ENCODE results near the gene CBS. TPM values are rescaled to one million over a fixed set of nuclear protein-coding genes. Genes with fewer than 3 reads are reported as not detected.
"Not testable (repeated sequence)": the region's sequence is repeated elsewhere in the genome, so short reads cannot be mapped to it uniquely, and the experiment has no call there.

CBS gene
- total and polyA plus RNA-seq, 2 donors (not counting 1 experiment from before 2014, with no cell fraction given) = 0.15 to 2.0 TPM

- DNase-seq; H3K27me3 Mint-ChIP-seq; H3K4me1 ChIP-seq (ENCODE audit: control insufficient read depth in 2 of 2, insufficient read depth in 2 of 2, low read length in 2 of 2); H3K9ac ChIP-seq (ENCODE audit: low read length); H3K4me2 ChIP-seq (replicated peaks; ENCODE audit: low read depth, low read length, poor library complexity, severe bottlenecking); H3K9me3 ChIP-seq (ENCODE audit: control extremely low read depth in 1 of 3, control insufficient read depth in 2 of 3, insufficient read depth in 1 of 3, low read length in 2 of 3); H3K9me3 Mint-ChIP-seq (ENCODE audit: insufficient read depth); H3K79me2 ChIP-seq (ENCODE audit: control insufficient read depth, insufficient read depth, low read length); H2AFZ ChIP-seq (ENCODE audit: insufficient read depth, low read depth, low read length, poor library complexity, severe bottlenecking); H4K20me1 ChIP-seq (ENCODE audit: control insufficient read depth, insufficient read depth, low read length, poor library complexity, severe bottlenecking); H3K27me3 ChIP-seq (replicated peaks in 1 of 4; ENCODE audit: control extremely low read depth in 1 of 4, control insufficient read depth in 3 of 4, insufficient read depth in 4 of 4, low read length in 3 of 4); ATAC-seq (ENCODE audit: low read depth); H3K27ac ChIP-seq (ENCODE audit: low read length in 2 of 2); H3K4me3 ChIP-seq (ENCODE audit: control extremely low read depth in 1 of 5, extremely low read depth in 1 of 5, insufficient read depth in 1 of 5, low read depth in 2 of 5, low read length in 4 of 5); H3K27ac Mint-ChIP-seq; CTCF ChIA-PET; H3K4me1 Mint-ChIP-seq; H3K36me3 ChIP-seq (replicated peaks in 1 of 2; ENCODE audit: control extremely low read depth in 1 of 2, control insufficient read depth in 1 of 2, extremely low read depth in 1 of 2, insufficient read depth in 2 of 2, low read length in 1 of 2); intact Hi-C loops (cut with micrococcal nuclease); POLR2A ChIA-PET; H3K4me3 Mint-ChIP-seq: not testable (repeated sequence)
- no CpG with 5 or more reads among the region's 17 CpGs for WGBS (ENCODE audit: insufficient coverage)
Measured at GRCh38 chr21:43108177-43108576, 32.5 kb upstream of the CBS start.

- ATAC-seq (ENCODE audit: low read depth); CTCF ChIA-PET: not testable (repeated sequence)
Measured at GRCh38 chr21:43107794-43108137, 32.1 kb upstream of the CBS start.

GRCh38 chr21:43106965-43107793 lies 31.5 kb upstream of the CBS start, which contains the start of gene U2AF1:
U2AF1 (minus strand) TSS chr21:43107570; CDS start chr21:43107494, 76 bp downstream.
- H4K20me1 ChIP-seq (ENCODE audit: control insufficient read depth, insufficient read depth, low read length, poor library complexity, severe bottlenecking); H3K27me3 Mint-ChIP-seq; H3K4me1 ChIP-seq (ENCODE audit: control insufficient read depth in 2 of 2, insufficient read depth in 2 of 2, low read length in 2 of 2); H2AFZ ChIP-seq (ENCODE audit: insufficient read depth, low read depth, low read length, poor library complexity, severe bottlenecking); H3K4me1 Mint-ChIP-seq; H3K9me3 Mint-ChIP-seq (ENCODE audit: insufficient read depth); H3K36me3 ChIP-seq (replicated peaks in 1 of 2; ENCODE audit: control extremely low read depth in 1 of 2, control insufficient read depth in 1 of 2, extremely low read depth in 1 of 2, insufficient read depth in 2 of 2, low read length in 1 of 2); POLR2A ChIA-PET; H3K79me2 ChIP-seq (ENCODE audit: control insufficient read depth, insufficient read depth, low read length); CTCF ChIA-PET; H3K9me3 ChIP-seq (ENCODE audit: control extremely low read depth in 1 of 3, control insufficient read depth in 2 of 3, insufficient read depth in 1 of 3, low read length in 2 of 3); H3K27ac Mint-ChIP-seq; H3K4me2 ChIP-seq (replicated peaks; ENCODE audit: low read depth, low read length, poor library complexity, severe bottlenecking); H3K27me3 ChIP-seq (replicated peaks in 1 of 4; ENCODE audit: control extremely low read depth in 1 of 4, control insufficient read depth in 3 of 4, insufficient read depth in 4 of 4, low read length in 3 of 4); intact Hi-C loops (cut with micrococcal nuclease): not testable (repeated sequence)
- H3K9ac ChIP-seq (ENCODE audit: low read length) = peak within 1 kb of the TSS; percentile 58
- ATAC-seq (ENCODE audit: low read depth) = peak; percentile 92
- DNase-seq = peak; percentile 44
- peak within 1 kb of the TSS; percentile 30 to 64 for H3K27ac ChIP-seq (ENCODE audit: low read length in 2 of 2)
- H3K4me3 ChIP-seq (ENCODE audit: control extremely low read depth in 1 of 5, extremely low read depth in 1 of 5, insufficient read depth in 1 of 5, low read depth in 2 of 5, low read length in 4 of 5) = peak within 1 kb of the TSS in 4 of 5 experiments; percentile 48 to 63 (median 53)
- 0% methylated on average over 31 of the region's 107 CpGs for WGBS (ENCODE audit: insufficient coverage)
- peak within 1 kb of the TSS; percentile 54 for H3K4me3 Mint-ChIP-seq

More at GRCh38 chr21:43107794-43108137, 32.1 kb upstream of the CBS start:
- H3K4me1 Mint-ChIP-seq; H3K79me2 ChIP-seq (ENCODE audit: control insufficient read depth, insufficient read depth, low read length); H2AFZ ChIP-seq (ENCODE audit: insufficient read depth, low read depth, low read length, poor library complexity, severe bottlenecking); H3K27me3 ChIP-seq (replicated peaks in 1 of 4; ENCODE audit: control extremely low read depth in 1 of 4, control insufficient read depth in 3 of 4, insufficient read depth in 4 of 4, low read length in 3 of 4); H3K27ac ChIP-seq (ENCODE audit: low read length in 2 of 2); H3K4me3 ChIP-seq (ENCODE audit: control extremely low read depth in 1 of 5, extremely low read depth in 1 of 5, insufficient read depth in 1 of 5, low read depth in 2 of 5, low read length in 4 of 5); H3K4me1 ChIP-seq (ENCODE audit: control insufficient read depth in 2 of 2, insufficient read depth in 2 of 2, low read length in 2 of 2); intact Hi-C loops (cut with micrococcal nuclease); H3K9me3 Mint-ChIP-seq (ENCODE audit: insufficient read depth); H3K9me3 ChIP-seq (ENCODE audit: control extremely low read depth in 1 of 3, control insufficient read depth in 2 of 3, insufficient read depth in 1 of 3, low read length in 2 of 3); H4K20me1 ChIP-seq (ENCODE audit: control insufficient read depth, insufficient read depth, low read length, poor library complexity, severe bottlenecking); H3K9ac ChIP-seq (ENCODE audit: low read length); H3K36me3 ChIP-seq (replicated peaks in 1 of 2; ENCODE audit: control extremely low read depth in 1 of 2, control insufficient read depth in 1 of 2, extremely low read depth in 1 of 2, insufficient read depth in 2 of 2, low read length in 1 of 2); DNase-seq; POLR2A ChIA-PET; H3K27me3 Mint-ChIP-seq; H3K27ac Mint-ChIP-seq; H3K4me3 Mint-ChIP-seq; H3K4me2 ChIP-seq (replicated peaks; ENCODE audit: low read depth, low read length, poor library complexity, severe bottlenecking): not testable (repeated sequence)
- WGBS (ENCODE audit: insufficient coverage) = no CpG with 5 or more reads among the region's 17 CpGs

- H3K9ac ChIP-seq (ENCODE audit: low read length); H3K4me2 ChIP-seq (replicated peaks; ENCODE audit: low read depth, low read length, poor library complexity, severe bottlenecking); H3K4me3 ChIP-seq (ENCODE audit: control extremely low read depth in 1 of 5, extremely low read depth in 1 of 5, insufficient read depth in 1 of 5, low read depth in 2 of 5, low read length in 4 of 5); H3K9me3 Mint-ChIP-seq (ENCODE audit: insufficient read depth); ATAC-seq (ENCODE audit: low read depth); DNase-seq; H4K20me1 ChIP-seq (ENCODE audit: control insufficient read depth, insufficient read depth, low read length, poor library complexity, severe bottlenecking); H2AFZ ChIP-seq (ENCODE audit: insufficient read depth, low read depth, low read length, poor library complexity, severe bottlenecking); H3K9me3 ChIP-seq (ENCODE audit: control extremely low read depth in 1 of 3, control insufficient read depth in 2 of 3, insufficient read depth in 1 of 3, low read length in 2 of 3); POLR2A ChIA-PET; H3K27ac Mint-ChIP-seq; H3K79me2 ChIP-seq (ENCODE audit: control insufficient read depth, insufficient read depth, low read length); intact Hi-C loops (cut with micrococcal nuclease); H3K27me3 ChIP-seq (replicated peaks in 1 of 4; ENCODE audit: control extremely low read depth in 1 of 4, control insufficient read depth in 3 of 4, insufficient read depth in 4 of 4, low read length in 3 of 4); H3K36me3 ChIP-seq (replicated peaks in 1 of 2; ENCODE audit: control extremely low read depth in 1 of 2, control insufficient read depth in 1 of 2, extremely low read depth in 1 of 2, insufficient read depth in 2 of 2, low read length in 1 of 2); H3K27me3 Mint-ChIP-seq; H3K4me1 ChIP-seq (ENCODE audit: control insufficient read depth in 2 of 2, insufficient read depth in 2 of 2, low read length in 2 of 2); H3K4me3 Mint-ChIP-seq; CTCF ChIA-PET; H3K27ac ChIP-seq (ENCODE audit: low read length in 2 of 2); H3K4me1 Mint-ChIP-seq: not testable (repeated sequence)
- no CpG with 5 or more reads among the region's 5 CpGs for WGBS (ENCODE audit: insufficient coverage)
Measured at GRCh38 chr21:43104642-43105041, 29.0 kb upstream of the CBS start.
